DND-41 (cell line): ENCODE measurements around the gene LRRC58.
A peak's percentile ranks its signal among the peaks of the same experiment; 100 is the strongest.

Experiments used
- ATAC-seq: fragments of 200-7000 bp; cut with Tn5 transposase; 3 replicates; pipeline ENCODE4 v1.9.1; 2021; ENCODE audit warnings: low read depth; ENCODE audit not compliant: insufficient read depth
- DNase-seq: peaks from one replicate; pipeline ENCODE4 v3.0.0-alpha.2; 2020
- H2AFZ ChIP-seq: 2 replicates; pipeline ENCODE4 v1.6.0; 2012; ENCODE audit warnings: low read depth, low read length
- H3K27ac ChIP-seq: 2 replicates; pipeline ENCODE4 v1.5.1; 2012; ENCODE audit warnings: low read length, inconsistent platforms
- H3K27me3 ChIP-seq: fragments of 200-600 bp; sonication (generic); 2 replicates; pipeline ENCODE4 v1.6.0; 2012; ENCODE audit warnings: low read length, mild to moderate bottlenecking, inconsistent platforms; ENCODE audit not compliant: insufficient read depth, poor library complexity
- H3K36me3 ChIP-seq: 2 replicates; pipeline ENCODE4 v1.5.1; 2012; ENCODE audit warnings: low read length, inconsistent platforms; ENCODE audit not compliant: insufficient read depth
- H3K4me1 ChIP-seq: 2 replicates; pipeline ENCODE4 v1.5.1; 2012; ENCODE audit warnings: mild to moderate bottlenecking, low read length; ENCODE audit not compliant: insufficient read depth
- H3K4me2 ChIP-seq: 2 replicates; pipeline ENCODE4 v1.6.0; 2012; ENCODE audit warnings: mild to moderate bottlenecking, moderate library complexity, low read length, inconsistent platforms; ENCODE audit not compliant: insufficient read depth
- H3K4me3 ChIP-seq, 2 experiments: fragments of 200-600 bp in 1 of 2; shearing (Covaris generic) in 1 of 2; 2 replicates each; pipeline ENCODE4 v1.5.1; 2012 to 2016; ENCODE audit warnings: inconsistent platforms in 2 of 2, low read length in 2 of 2, mild to moderate bottlenecking in 2 of 2, low read depth in 1 of 2, moderate library complexity in 1 of 2
- H3K79me2 ChIP-seq: 2 replicates; pipeline ENCODE4 v1.6.0; 2012; ENCODE audit warnings: low read length, inconsistent platforms; ENCODE audit not compliant: insufficient read depth
- H3K9ac ChIP-seq: 2 replicates; pipeline ENCODE4 v1.6.0; 2012; ENCODE audit warnings: low read depth, mild to moderate bottlenecking, inconsistent platforms, low read length, moderate library complexity
- H3K9me3 ChIP-seq: 2 replicates; pipeline ENCODE4 v1.5.1; 2012; ENCODE audit warnings: low read length, moderate library complexity, mild to moderate bottlenecking, inconsistent platforms; ENCODE audit not compliant: insufficient read depth, severe bottlenecking
- H4K20me1 ChIP-seq: 2 replicates; pipeline ENCODE4 v1.6.0; 2012; ENCODE audit warnings: low read length; ENCODE audit not compliant: insufficient read depth
- CTCF ChIP-seq: IDR thresholded peaks from 2 replicates; pipeline ENCODE4 v1.5.1; 2012; ENCODE audit warnings: borderline replicate concordance, low read length, moderate library complexity, mild to moderate bottlenecking; ENCODE audit not compliant: poor library complexity, severe bottlenecking; ENCODE audit errors: extremely low read depth
- EZH2 ChIP-seq: IDR thresholded peaks from 3 replicates; pipeline ENCODE4 v1.6.1; 2012; ENCODE audit warnings: borderline replicate concordance, low read depth, mild to moderate bottlenecking, moderate library complexity, low read length, inconsistent platforms; ENCODE audit not compliant: severe bottlenecking

Gene LRRC58

DNA sequence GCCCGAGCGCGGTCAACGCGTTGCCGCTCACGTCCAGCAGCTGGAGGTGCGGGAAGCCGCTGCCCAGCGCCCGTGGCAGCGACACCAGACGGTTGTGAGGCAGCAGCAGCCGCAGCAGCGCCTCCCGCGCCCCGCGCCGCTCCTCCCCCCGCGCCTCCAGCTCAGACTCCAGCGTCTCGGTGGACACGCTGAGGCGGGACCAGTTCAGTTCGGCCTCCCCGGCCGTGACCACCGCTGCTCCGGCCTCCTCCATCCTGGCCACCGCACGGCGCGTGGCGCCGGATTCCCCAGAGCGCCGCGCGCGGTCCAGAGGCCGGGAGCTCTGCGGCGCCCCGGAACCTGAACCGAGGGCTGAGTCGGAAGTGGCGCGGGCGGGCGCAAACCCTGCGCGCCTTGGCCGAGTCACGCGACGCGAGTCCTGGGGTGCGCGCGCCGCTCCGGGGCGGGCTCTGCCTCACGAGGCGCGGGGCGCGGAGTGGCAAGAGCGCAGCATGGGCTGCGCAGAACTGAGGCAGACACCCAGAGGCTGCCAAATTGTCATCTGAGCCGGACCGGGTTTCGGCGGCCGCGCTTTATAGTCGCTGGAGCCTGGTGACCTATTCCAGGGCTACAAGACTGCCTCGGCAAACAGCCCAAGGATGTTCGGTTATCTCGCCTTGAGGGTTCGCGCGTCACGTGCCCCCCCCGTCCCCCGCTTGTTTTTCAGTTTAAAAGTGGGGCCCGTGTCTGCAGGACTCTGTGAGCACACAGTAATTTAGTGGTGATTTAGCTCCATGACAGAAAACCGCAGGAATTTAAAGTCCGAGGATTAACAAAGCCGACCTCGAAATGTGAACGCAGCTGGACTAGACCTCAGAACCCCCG lies at the start of gene LRRC58:
Gene LRRC58, minus strand, starts transcription at position 364 of the 864 bp plus-strand sequence. Its CDS starts 111 bp downstream, at position 253.
- H3K4me1 ChIP-seq: peaks cover 48% of the 10 kb centered on the region
- peaks cover 24% of the 10 kb centered on the region for H3K36me3 ChIP-seq
- ATAC-seq: peak; percentile 87
- H3K27me3 ChIP-seq: peaks cover 1% of the 10 kb centered on the region
- peak within 1 kb of the TSS; percentile 96 for H2AFZ ChIP-seq
- no peaks in the 10 kb centered on the region for H3K9me3 ChIP-seq
- H3K27ac ChIP-seq: peak within 1 kb of the TSS; percentile 93
- peaks cover 53% of the 10 kb centered on the region for H3K79me2 ChIP-seq
- peak within 1 kb of the TSS; percentile 92 for H3K9ac ChIP-seq
- H3K4me3 ChIP-seq: peak within 1 kb of the TSS; percentile 47 to 74
- H3K4me2 ChIP-seq: peak within 1 kb of the TSS; percentile 72
- peak; percentile 90 for DNase-seq
- H4K20me1 ChIP-seq: peaks cover 38% of the 10 kb centered on the region; the same call in 1 of the 2 replicates
- no peak for TF ChIP-seq EZH2
- TF ChIP-seq CTCF: peak; percentile 51

GRCh38 chr3:120396469-120396868 lies 47.3 kb upstream of the LRRC58 start:
- Histone ChIP-seq H4K20me1 (no peaks in the 10 kb centered on the region), H3K4me3 (no peak overlapping the region), H3K4me1 (no peaks in the 10 kb centered on the region), H3K27ac (no peak overlapping the region), H3K36me3 (no peaks in the 10 kb centered on the region), H3K4me2 (no peak overlapping the region), H3K9me3 (no peaks in the 10 kb centered on the region), H2AFZ (no peak overlapping the region), H3K79me2 (no peaks in the 10 kb centered on the region), H3K27me3 (no peaks in the 10 kb centered on the region), H3K9ac (no peak overlapping the region)
- TF ChIP-seq EZH2 (no peak), CTCF (no peak)
- ATAC-seq (no peak), DNase-seq (no peak)

- Histone ChIP-seq H3K4me2 (no peak overlapping the region), H3K4me3 (no peak overlapping the region), H3K4me1 (no peaks in the 10 kb centered on the region), H3K36me3 (no peaks in the 10 kb centered on the region), H3K27ac (no peak overlapping the region), H3K9me3 (no peaks in the 10 kb centered on the region), H3K27me3 (no peaks in the 10 kb centered on the region), H3K79me2 (no peaks in the 10 kb centered on the region), H3K9ac (no peak overlapping the region), H2AFZ (no peak overlapping the region), H4K20me1 (no peaks in the 10 kb centered on the region)
- no peak for ATAC-seq
- TF ChIP-seq EZH2: no peak
- no peak for TF ChIP-seq CTCF
- DNase-seq: no peak
Measured at GRCh38 chr3:120394347-120394746, 45.2 kb upstream of the LRRC58 start.
